Measurements from ENCODE around the gene STON1.

DNA sequence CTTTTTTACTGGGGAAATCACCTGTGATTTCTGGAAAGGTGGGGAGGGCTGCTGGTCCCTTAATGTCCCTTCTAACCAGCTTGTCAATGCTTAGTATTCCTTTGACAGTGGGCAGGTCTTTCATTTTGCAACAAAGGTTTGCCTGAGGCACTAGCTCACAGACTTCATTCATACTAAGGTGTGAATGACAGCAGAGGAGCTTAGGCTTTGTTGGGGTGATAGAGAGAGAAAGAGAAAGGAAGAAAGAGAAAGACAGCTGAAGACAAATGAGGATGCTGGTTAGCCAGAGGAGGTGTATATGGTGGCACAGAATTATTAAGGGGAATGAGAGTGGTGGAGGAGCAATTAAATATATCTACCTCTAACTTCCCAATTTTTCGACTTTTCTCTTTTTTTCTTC is 58.8 kb downstream of the STON1 start:
- TF ChIP-seq CTCF (IDR thresholded peaks at IDR 0.05): no peak
- TF ChIP-seq POLR2A (IDR thresholded peaks at IDR 0.05): no peak

Measured in testis (tissue), 2 donors.